ENCODE data around the gene TSC22D3. TPM values are rescaled to one million over a fixed set of nuclear protein-coding genes. Genes with fewer than 3 reads are reported as not detected.
"Not testable (repeated sequence)": the region's sequence is repeated elsewhere in the genome, so short reads cannot be mapped to it uniquely, and the experiment has no call there.

Gene TSC22D3
- total and polyA plus RNA-seq, 2 donors (not counting 1 experiment from before 2014, with no cell fraction given) = 447 to 3,050 TPM

DNA sequence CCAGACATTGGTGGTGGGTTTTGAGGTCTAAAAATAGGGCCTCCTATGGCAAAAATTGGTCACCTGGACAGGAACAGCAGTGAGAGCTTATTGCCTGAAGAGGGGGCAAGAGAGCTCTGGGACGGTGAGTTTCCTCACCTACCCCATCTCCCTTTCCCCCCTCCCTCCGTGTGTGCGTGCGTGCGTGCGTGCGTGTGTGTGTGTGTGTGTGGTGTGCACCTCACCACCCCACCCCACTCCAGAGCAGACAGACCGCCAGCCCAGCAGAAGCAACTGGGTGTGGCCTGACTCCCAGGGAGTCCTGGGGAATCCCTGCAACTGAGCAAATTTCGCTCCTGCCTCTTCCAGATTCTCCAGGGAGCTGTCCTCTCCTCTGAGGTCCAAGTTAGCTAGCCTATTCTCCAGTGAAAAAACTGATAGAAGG is 102.6 kb downstream of the TSC22D3 start:
- Histone ChIP-seq H3K4me3 (ENCODE audit: control extremely low read depth in 1 of 5, extremely low read depth in 1 of 5, insufficient read depth in 1 of 5, low read depth in 2 of 5, low read length in 4 of 5) (peak overlapping the region in 2 of 5 experiments; percentile 27 to 53), H3K79me2 (ENCODE audit: control insufficient read depth, insufficient read depth, low read length) (peaks cover 16% of the 10 kb centered on the region), H3K9me3 (ENCODE audit: control extremely low read depth in 1 of 3, control insufficient read depth in 2 of 3, insufficient read depth in 1 of 3, low read length in 2 of 3) (no peaks in the 10 kb centered on the region), H4K20me1 (ENCODE audit: control insufficient read depth, insufficient read depth, low read length, poor library complexity, severe bottlenecking) (no peaks in the 10 kb centered on the region), H3K4me2 (replicated peaks; ENCODE audit: low read depth, low read length, poor library complexity, severe bottlenecking) (peak overlapping the region; percentile 90), H2AFZ (ENCODE audit: insufficient read depth, low read depth, low read length, poor library complexity, severe bottlenecking) (no peak overlapping the region), H3K9ac (ENCODE audit: low read length) (peak overlapping the region; percentile 60), H3K36me3 (replicated peaks in 1 of 2; ENCODE audit: control extremely low read depth in 1 of 2, control insufficient read depth in 1 of 2, extremely low read depth in 1 of 2, insufficient read depth in 2 of 2, low read length in 1 of 2) (no peaks in the 10 kb centered on the region), H3K27me3 (replicated peaks in 1 of 4; ENCODE audit: control extremely low read depth in 1 of 4, control insufficient read depth in 3 of 4, insufficient read depth in 4 of 4, low read length in 3 of 4) (no peaks in the 10 kb centered on the region), H3K4me1 (ENCODE audit: control insufficient read depth in 2 of 2, insufficient read depth in 2 of 2, low read length in 2 of 2) (peaks cover 38 to 52% of the 10 kb centered on the region in 2 donors), H3K27ac (ENCODE audit: low read length in 2 of 2) (peak overlapping the region; percentile 99 to 100)
- DNase-seq (peak; percentile 88), ATAC-seq (ENCODE audit: low read depth) (peak; percentile 46)
- ChIA-PET CTCF (interaction anchor here (0.7 to 9.1 kb wide), 16 partner anchors 9 to 763 kb away, joined by 3 to 318 read pairs (median 4); partner anchors contain the start of genes NCBP2L, PRPS1 and TSC22D3), POLR2A (interaction anchor here (0.6 to 8.2 kb wide), 9 partner anchors 9 to 419 kb away, joined by 3 to 375 read pairs (median 3); partner anchors contain the start of genes ATG4A, NCBP2L, PSMD10 and TSC22D3)
- Mint-ChIP-seq H3K4me1 (peaks cover 48% of the 10 kb centered on the region), H3K27me3 (no peaks in the 10 kb centered on the region), H3K4me3 (peak overlapping the region; percentile 83), H3K27ac (peak overlapping the region; percentile 98), H3K9me3 (ENCODE audit: insufficient read depth) (no peaks in the 10 kb centered on the region)
- intact Hi-C loops (cut with micrococcal nuclease) = loop anchor here (1.0 to 2.0 kb wide), 3 partner anchors 18 to 104 kb away; partner anchors contain the start of gene NCBP2L
- no CpG with 5 or more reads among the region's 9 CpGs for WGBS (ENCODE audit: insufficient coverage)
- TF ChIP-seq, protein P1, sequence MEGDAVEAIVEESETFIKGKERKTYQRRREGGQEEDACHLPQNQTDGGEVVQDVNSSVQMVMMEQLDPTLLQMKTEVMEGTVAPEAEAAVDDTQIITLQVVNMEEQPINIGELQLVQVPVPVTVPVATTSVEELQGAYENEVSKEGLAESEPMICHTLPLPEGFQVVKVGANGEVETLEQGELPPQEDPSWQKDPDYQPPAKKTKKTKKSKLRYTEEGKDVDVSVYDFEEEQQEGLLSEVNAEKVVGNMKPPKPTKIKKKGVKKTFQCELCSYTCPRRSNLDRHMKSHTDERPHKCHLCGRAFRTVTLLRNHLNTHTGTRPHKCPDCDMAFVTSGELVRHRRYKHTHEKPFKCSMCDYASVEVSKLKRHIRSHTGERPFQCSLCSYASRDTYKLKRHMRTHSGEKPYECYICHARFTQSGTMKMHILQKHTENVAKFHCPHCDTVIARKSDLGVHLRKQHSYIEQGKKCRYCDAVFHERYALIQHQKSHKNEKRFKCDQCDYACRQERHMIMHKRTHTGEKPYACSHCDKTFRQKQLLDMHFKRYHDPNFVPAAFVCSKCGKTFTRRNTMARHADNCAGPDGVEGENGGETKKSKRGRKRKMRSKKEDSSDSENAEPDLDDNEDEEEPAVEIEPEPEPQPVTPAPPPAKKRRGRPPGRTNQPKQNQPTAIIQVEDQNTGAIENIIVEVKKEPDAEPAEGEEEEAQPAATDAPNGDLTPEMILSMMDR (IDR thresholded peaks at IDR 0.05) = peak; percentile 65
- no peak for TF ChIP-seq EZH2 (IDR thresholded peaks at IDR 0.05; ENCODE audit: borderline replicate concordance, insufficient read depth, low read depth, low read length, poor library complexity, severe bottlenecking)

GRCh38 chrX:107671256-107671655 is 104.3 kb downstream of the TSC22D3 start:
- H3K4me3 ChIP-seq (ENCODE audit: control extremely low read depth in 1 of 5, extremely low read depth in 1 of 5, insufficient read depth in 1 of 5, low read depth in 2 of 5, low read length in 4 of 5); H3K9me3 ChIP-seq (ENCODE audit: control extremely low read depth in 1 of 3, control insufficient read depth in 2 of 3, insufficient read depth in 1 of 3, low read length in 2 of 3); H3K4me3 Mint-ChIP-seq; H3K27me3 Mint-ChIP-seq; intact Hi-C loops (cut with micrococcal nuclease); H3K9ac ChIP-seq (ENCODE audit: low read length); H3K9me3 Mint-ChIP-seq (ENCODE audit: insufficient read depth); POLR2A ChIA-PET; H3K36me3 ChIP-seq (replicated peaks in 1 of 2; ENCODE audit: control extremely low read depth in 1 of 2, control insufficient read depth in 1 of 2, extremely low read depth in 1 of 2, insufficient read depth in 2 of 2, low read length in 1 of 2); H3K4me2 ChIP-seq (replicated peaks; ENCODE audit: low read depth, low read length, poor library complexity, severe bottlenecking); ATAC-seq (ENCODE audit: low read depth); H4K20me1 ChIP-seq (ENCODE audit: control insufficient read depth, insufficient read depth, low read length, poor library complexity, severe bottlenecking); H2AFZ ChIP-seq (ENCODE audit: insufficient read depth, low read depth, low read length, poor library complexity, severe bottlenecking); DNase-seq; H3K27me3 ChIP-seq (replicated peaks in 1 of 4; ENCODE audit: control extremely low read depth in 1 of 4, control insufficient read depth in 3 of 4, insufficient read depth in 4 of 4, low read length in 3 of 4): not testable (repeated sequence)
- Histone ChIP-seq H3K79me2 (ENCODE audit: control insufficient read depth, insufficient read depth, low read length) (peaks cover 17% of the 10 kb centered on the region), H3K4me1 (ENCODE audit: control insufficient read depth in 2 of 2, insufficient read depth in 2 of 2, low read length in 2 of 2) (peaks cover 29 to 36% of the 10 kb centered on the region in 2 donors), H3K27ac (ENCODE audit: low read length in 2 of 2) (peak overlapping the region in 1 of 2 donors; percentile 55)
- Mint-ChIP-seq H3K27ac (peak overlapping the region; percentile 37), H3K4me1 (peaks cover 45% of the 10 kb centered on the region)
- CTCF ChIA-PET = interaction anchor here (1.0 to 3.9 kb wide), 3 partner anchors 10 to 106 kb away, joined by 3 to 27 read pairs (median 9); partner anchors contain the start of genes NCBP2L and TSC22D3
- no CpG with 5 or more reads among the region's 9 CpGs for WGBS (ENCODE audit: insufficient coverage)
